ENCODE measurements around the gene PRDX5. TPM values are rescaled to one million over a fixed set of nuclear protein-coding genes. Genes with fewer than 3 reads are reported as not detected.

The PRDX5 gene
- total RNA-seq, 1 experiment from 2014 or later, result 165 TPM

GRCh38 chr11:64324692-64325469 is 7.0 kb downstream of the PRDX5 start:
- H3K9me3 Mint-ChIP-seq (ENCODE audit: low read depth, unreplicated experiment), result peaks cover 3% of the 10 kb centered on the region
- no peak overlapping the region for H3K27ac Mint-ChIP-seq (ENCODE audit: unreplicated experiment)
- no TSS peak for BruUV-seq (replicated peaks)
- CTCF ChIA-PET, result no interaction called here
- peaks cover 29% of the 10 kb centered on the region for H3K36me3 Mint-ChIP-seq (ENCODE audit: insufficient read depth, unreplicated experiment)
- intact Hi-C loops (cut with micrococcal nuclease; ENCODE audit: unreplicated experiment), result no loop called here
- no peak for TF ChIP-seq CTCF (IDR thresholded peaks at IDR 0.05; ENCODE audit: unreplicated experiment)
- H3K27me3 Mint-ChIP-seq (ENCODE audit: unreplicated experiment), result no peaks in the 10 kb centered on the region
- H3K4me3 Mint-ChIP-seq (ENCODE audit: low read depth, unreplicated experiment), result no peak overlapping the region
- peaks cover 15% of the 10 kb centered on the region for H3K4me1 Mint-ChIP-seq (ENCODE audit: low read depth, unreplicated experiment)
- DNase-seq, result no peak

- Mint-ChIP-seq H3K36me3 (ENCODE audit: insufficient read depth, unreplicated experiment) (peaks cover 10% of the 10 kb centered on the region), H3K4me1 (ENCODE audit: low read depth, unreplicated experiment) (peaks cover 11% of the 10 kb centered on the region), H3K27ac (ENCODE audit: unreplicated experiment) (no peak overlapping the region), H3K4me3 (ENCODE audit: low read depth, unreplicated experiment) (no peak overlapping the region), H3K27me3 (ENCODE audit: unreplicated experiment) (no peaks in the 10 kb centered on the region), H3K9me3 (ENCODE audit: low read depth, unreplicated experiment) (peaks cover 3% of the 10 kb centered on the region)
- TF ChIP-seq CTCF (IDR thresholded peaks at IDR 0.05; ENCODE audit: unreplicated experiment), result no peak
- BruUV-seq (replicated peaks), result no TSS peak
- CTCF ChIA-PET, result interaction anchor here (2.2 kb wide), 1 partner anchor 28 kb away, joined by 5 read pairs; no protein-coding TSS in a partner anchor
- intact Hi-C loops (cut with micrococcal nuclease; ENCODE audit: unreplicated experiment), result no loop called here
- no peak for DNase-seq
Measured at GRCh38 chr11:64327375-64327774, 9.5 kb downstream of the PRDX5 start.

GRCh38 chr11:64327993-64328392 is 10.1 kb downstream of the PRDX5 start:
- Mint-ChIP-seq H3K27ac (ENCODE audit: unreplicated experiment) (no peak overlapping the region), H3K9me3 (ENCODE audit: low read depth, unreplicated experiment) (peaks cover 3% of the 10 kb centered on the region), H3K36me3 (ENCODE audit: insufficient read depth, unreplicated experiment) (peaks cover 10% of the 10 kb centered on the region), H3K27me3 (ENCODE audit: unreplicated experiment) (no peaks in the 10 kb centered on the region), H3K4me3 (ENCODE audit: low read depth, unreplicated experiment) (no peak overlapping the region), H3K4me1 (ENCODE audit: low read depth, unreplicated experiment) (peaks cover 11% of the 10 kb centered on the region)
- CTCF ChIA-PET, result interaction anchor here (2.2 kb wide), 1 partner anchor 27 kb away, joined by 5 read pairs; no protein-coding TSS in a partner anchor
- no peak for TF ChIP-seq CTCF (IDR thresholded peaks at IDR 0.05; ENCODE audit: unreplicated experiment)
- no peak for DNase-seq
- BruUV-seq (replicated peaks), result no TSS peak
- intact Hi-C loops (cut with micrococcal nuclease; ENCODE audit: unreplicated experiment), result no loop called here

- Mint-ChIP-seq H3K27me3 (ENCODE audit: unreplicated experiment) (no peaks in the 10 kb centered on the region), H3K36me3 (ENCODE audit: insufficient read depth, unreplicated experiment) (peaks cover 8% of the 10 kb centered on the region), H3K4me3 (ENCODE audit: low read depth, unreplicated experiment) (no peak overlapping the region), H3K27ac (ENCODE audit: unreplicated experiment) (no peak overlapping the region), H3K4me1 (ENCODE audit: low read depth, unreplicated experiment) (peaks cover 24% of the 10 kb centered on the region), H3K9me3 (ENCODE audit: low read depth, unreplicated experiment) (peaks cover 3% of the 10 kb centered on the region)
- BruUV-seq (replicated peaks), result no TSS peak
- CTCF ChIA-PET, result interaction anchor here (1.0 to 2.8 kb wide), 4 partner anchors 13 to 47 kb away, joined by 4 to 58 read pairs (median 14); partner anchors contain the start of genes BAD, PRDX5 and TRMT112
- intact Hi-C loops (cut with micrococcal nuclease; ENCODE audit: unreplicated experiment), result no loop called here
- no peak for DNase-seq
- TF ChIP-seq CTCF (IDR thresholded peaks at IDR 0.05; ENCODE audit: unreplicated experiment), result no peak
Measured at GRCh38 chr11:64330888-64331287, 13.0 kb downstream of the PRDX5 start.

All from Calu3 (cell line).